HL-60 (cell line): ENCODE results near the gene HYAL3.

ENCODE experiments used
- GABPA ChIP-seq: IDR thresholded peaks from 2 replicates; pipeline ENCODE4 v1.6.1; 2012; ENCODE audit warnings: low read depth
- TF ChIP-seq, protein P1 (sequence below): IDR thresholded peaks from one replicate; pipeline ENCODE4 v1.5.1; 2011; ENCODE audit warnings: low read length, control low read depth, inconsistent platforms; ENCODE audit not compliant: insufficient read depth

DNA sequence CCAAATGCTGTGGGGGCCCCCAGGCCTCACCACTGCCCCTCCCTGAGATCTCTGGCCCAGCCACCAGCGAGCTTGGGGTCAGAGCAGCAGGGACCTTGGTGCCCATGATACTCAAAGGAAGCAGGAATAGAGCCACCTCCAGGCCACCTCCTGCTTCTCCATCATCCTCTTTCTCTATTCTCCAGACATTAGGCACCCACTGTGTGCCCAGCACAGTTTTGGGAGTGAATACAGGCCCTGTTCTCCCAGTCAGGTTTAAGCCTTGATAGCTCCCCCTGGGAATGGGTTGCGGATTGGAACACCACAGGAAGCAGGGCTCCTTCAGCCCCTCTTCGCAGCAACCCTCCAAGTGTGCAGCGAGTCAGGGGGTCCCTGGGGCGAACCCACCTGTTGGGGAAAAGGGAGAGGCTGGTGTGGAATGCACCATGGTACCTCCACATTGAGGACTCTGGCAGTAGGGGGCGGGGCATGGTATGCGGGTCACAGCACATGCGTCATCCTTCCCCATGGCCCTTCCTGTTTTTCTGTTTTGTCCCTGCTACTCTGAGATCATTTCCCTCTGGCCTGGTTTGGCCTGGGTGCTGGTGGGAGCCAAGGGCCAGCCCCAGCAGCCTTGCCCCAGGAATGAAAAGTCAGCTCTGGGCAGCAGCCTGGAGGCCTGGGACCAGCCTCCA, 44.5 kb downstream of the HYAL3 start:
- TF ChIP-seq, protein P1, sequence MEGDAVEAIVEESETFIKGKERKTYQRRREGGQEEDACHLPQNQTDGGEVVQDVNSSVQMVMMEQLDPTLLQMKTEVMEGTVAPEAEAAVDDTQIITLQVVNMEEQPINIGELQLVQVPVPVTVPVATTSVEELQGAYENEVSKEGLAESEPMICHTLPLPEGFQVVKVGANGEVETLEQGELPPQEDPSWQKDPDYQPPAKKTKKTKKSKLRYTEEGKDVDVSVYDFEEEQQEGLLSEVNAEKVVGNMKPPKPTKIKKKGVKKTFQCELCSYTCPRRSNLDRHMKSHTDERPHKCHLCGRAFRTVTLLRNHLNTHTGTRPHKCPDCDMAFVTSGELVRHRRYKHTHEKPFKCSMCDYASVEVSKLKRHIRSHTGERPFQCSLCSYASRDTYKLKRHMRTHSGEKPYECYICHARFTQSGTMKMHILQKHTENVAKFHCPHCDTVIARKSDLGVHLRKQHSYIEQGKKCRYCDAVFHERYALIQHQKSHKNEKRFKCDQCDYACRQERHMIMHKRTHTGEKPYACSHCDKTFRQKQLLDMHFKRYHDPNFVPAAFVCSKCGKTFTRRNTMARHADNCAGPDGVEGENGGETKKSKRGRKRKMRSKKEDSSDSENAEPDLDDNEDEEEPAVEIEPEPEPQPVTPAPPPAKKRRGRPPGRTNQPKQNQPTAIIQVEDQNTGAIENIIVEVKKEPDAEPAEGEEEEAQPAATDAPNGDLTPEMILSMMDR: no peak
- TF ChIP-seq GABPA: peak; percentile 74
